HG02970 (cell line): ENCODE data around the gene COQ3.
A peak's percentile ranks its signal among the peaks of the same experiment; 100 is the strongest.

Experiments
- ATAC-seq: cut with Tn5 transposase; IDR thresholded peaks from one replicate; pipeline ENCODE4 v1.9.1; 2021; ENCODE audit warnings: mild to moderate bottlenecking, moderate library complexity, moderate number of reproducible peaks; ENCODE audit not compliant: unreplicated experiment, low FRiP score

Gene COQ3

DNA sequence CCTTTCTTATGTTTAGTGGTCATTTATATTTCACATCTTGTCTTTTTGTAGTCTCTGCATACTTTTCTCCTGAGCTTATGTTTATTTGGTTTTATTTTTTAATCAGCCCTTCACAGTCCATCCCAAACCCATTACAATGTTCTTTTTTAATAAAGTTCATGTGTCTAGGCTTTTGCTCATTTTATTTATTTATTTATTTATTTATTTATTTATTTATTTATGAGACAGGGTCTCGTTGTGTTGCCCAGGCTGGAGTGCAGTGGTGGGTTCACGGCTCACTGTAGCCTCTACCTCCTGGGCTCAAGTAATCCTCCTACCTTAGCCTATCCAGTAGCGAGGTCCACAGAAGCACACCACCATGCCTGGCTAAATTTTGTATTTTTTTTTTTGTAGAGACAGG lies 3.1 kb downstream of the COQ3 start:
- no peak for ATAC-seq

- ATAC-seq = no peak
These were observed 9.5 kb downstream of the COQ3 start for GRCh38 chr6:99384507-99384906.

GRCh38 chr6:99378636-99379035 lies 15.4 kb downstream of the COQ3 start:
- ATAC-seq = no peak

- no peak for ATAC-seq
These were observed 24.5 kb downstream of the COQ3 start for GRCh38 chr6:99369533-99369932.

GRCh38 chr6:99366852-99367251 lies 27.1 kb downstream of the COQ3 start:
- ATAC-seq = no peak

- ATAC-seq = peak; percentile 75
These were observed 30.0 kb downstream of the COQ3 start for GRCh38 chr6:99364026-99364425.

DNA sequence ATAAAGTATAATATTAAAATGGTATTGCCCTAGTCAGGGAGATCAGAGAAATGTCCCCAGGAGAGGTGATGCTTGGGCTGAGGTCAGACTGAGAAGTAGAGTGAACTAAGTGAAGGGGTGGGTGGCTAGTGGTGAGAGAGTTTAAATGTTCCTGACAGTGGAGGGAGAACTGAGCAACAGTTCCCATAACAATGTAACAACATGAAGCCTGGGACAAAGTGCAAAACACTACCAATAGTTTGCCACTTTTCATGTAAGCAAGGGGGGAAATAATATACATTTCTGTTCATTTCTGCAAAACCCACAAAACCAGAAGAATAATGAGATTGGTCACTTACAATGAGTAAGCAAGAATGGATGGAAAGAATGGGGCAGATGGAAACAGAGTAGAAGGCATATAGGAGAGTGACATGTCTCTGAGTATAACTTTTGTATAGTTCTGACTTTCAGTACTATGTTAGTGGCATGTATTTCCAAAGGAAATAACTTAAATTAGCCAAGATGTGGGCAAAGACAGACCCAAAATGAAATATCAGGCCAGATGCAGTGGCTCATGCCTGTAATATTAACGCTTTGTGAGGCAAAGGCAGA lies 31.2 kb downstream of the COQ3 start:
- no peak for ATAC-seq

GRCh38 chr6:99359800-99360199 lies 34.2 kb downstream of the COQ3 start:
- no peak for ATAC-seq

- ATAC-seq = no peak
These were observed 37.4 kb downstream of the COQ3 start for GRCh38 chr6:99356641-99357040.

GRCh38 chr6:99354983-99355382 lies 39.0 kb downstream of the COQ3 start:
- no peak for ATAC-seq

GRCh38 chr6:99353126-99353525 lies 40.9 kb downstream of the COQ3 start:
- no peak for ATAC-seq

DNA sequence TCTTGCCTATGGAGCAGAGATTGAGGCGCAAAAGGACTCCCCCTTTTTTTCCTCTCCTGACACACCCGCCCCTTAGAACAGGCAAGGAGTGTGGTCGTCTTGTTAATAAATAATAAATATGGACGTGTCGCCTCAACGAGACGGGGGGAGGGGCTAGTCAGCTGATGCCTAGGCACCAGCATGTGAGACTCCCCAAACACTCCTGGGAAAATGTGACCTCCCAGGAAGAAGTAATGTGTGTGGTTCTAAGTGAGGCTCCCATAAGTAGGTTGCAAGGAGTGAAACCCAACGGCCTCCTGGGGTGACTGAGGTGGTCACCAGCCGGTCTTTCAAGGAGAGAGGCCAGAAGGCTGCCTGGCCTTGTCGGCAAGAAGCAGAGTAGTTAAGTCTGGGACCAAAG lies 43.4 kb downstream of the COQ3 start:
- ATAC-seq = no peak

DNA sequence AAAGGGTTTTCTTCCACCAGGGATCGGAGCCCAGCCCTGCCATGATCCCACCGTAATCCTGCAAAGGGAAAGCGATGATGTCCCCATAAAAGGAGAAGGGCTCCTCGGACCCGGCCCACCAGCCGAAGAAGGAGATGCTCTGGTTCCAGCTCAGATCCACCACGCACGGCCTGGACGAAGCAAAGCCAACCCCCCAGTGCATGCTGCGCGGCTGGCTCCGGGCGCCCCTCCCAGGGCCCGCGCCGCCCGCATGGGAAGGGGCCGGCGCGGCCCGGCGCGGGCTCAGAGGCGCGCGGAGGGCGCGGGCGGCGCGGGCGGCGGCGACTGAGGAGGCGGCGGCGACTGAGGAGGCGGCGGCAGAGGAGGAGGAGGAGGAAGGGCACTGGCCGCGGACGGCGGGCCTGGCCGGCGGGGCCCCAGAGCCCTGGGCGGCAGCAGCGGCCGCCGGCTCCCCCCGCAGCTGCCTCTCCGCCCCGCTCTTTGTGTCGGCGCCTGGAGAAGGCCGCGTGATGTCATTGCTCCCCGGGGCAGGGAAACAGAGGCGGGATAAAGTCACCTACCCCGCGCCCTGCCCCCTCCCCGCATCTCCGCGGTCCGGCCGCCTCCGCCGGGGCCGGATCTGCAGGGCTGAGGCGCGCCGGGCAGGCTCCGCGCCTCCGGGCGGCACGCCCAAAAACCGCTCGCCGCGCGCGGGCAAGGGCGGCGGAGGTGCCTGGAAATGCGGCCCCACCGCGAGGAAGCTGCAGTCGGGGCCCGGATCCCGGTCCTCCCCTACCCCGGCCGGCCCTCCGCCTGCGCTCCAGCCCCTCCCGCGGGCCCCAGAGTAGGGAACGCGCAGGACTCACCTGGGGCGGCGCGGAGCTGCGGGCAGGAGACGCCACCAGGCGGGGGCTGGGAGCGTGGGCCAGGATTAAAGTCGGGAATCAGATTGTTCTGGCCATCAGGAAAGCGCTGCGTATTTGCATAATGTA lies 44.5 kb downstream of the COQ3 start, which contains the start of gene FAXC:
FAXC (minus strand) TSS at position 504 of the 971 bp plus-strand sequence; CDS start at position 202, 302 bp downstream.
- no peak for ATAC-seq

GRCh38 chr6:99348288-99349170 lies 45.5 kb downstream of the COQ3 start:
- no peak for ATAC-seq

DNA sequence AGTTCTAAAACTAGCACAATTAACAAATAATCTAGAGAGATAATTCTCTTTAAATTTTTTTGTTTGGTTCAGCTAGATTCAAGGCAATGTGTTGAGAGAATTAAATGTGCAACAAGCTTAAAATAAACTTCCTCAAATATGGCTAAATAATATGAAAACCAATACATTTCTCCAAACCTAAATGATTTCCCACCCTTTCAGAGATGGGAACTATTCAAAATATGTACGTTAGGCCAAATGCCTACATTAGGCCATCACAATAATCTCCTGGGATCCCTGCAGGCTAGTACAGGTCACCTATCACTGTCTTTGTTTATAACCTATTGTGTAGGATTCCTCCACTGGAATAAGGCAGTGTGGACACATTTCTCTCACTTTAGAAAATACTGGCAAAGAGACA lies 46.2 kb downstream of the COQ3 start:
- ATAC-seq = no peak

DNA sequence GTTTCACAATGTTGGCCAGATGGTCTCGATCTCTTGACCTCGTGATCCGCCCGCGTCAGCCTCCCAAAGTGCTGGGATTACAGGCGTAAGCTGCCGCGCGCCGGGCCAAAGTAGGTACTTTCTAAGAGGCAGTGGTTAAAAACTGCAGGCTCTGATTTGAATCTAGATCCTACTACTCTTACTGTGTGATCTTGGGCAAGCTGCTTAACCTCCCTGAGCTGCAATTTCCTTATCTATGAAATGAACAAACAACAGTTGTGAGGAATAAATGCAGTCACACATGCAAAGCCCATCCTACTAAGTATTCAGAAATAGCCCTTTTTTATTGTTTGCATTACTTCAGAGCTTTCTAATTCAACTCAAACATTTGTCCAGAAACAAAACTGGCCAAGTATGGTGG lies 47.4 kb downstream of the COQ3 start:
- ATAC-seq = no peak

DNA sequence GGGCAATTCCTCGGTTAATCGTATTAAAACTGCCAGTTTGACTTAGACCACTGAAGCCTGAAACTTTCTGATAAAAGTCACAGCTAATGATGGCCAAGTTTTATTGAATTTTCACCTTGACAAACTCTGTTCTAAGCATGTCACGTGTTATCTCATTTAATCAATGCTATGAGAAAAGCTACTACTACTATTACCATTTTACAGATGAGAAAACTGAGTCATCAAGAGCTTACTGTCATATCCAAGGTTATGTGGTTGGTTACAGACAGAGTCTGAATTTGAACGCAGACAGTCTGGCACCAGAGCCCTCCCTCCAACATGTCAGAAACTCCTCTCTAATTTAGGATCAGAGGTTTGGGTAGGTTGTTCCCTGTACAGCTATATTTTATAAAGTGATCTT lies 48.8 kb downstream of the COQ3 start:
- no peak for ATAC-seq

- ATAC-seq = no peak
These were observed 49.7 kb downstream of the COQ3 start for GRCh38 chr6:99344289-99344688.

- ATAC-seq = no peak
These were observed 52.0 kb downstream of the COQ3 start for GRCh38 chr6:99341862-99342455.

- no peak for ATAC-seq
These were observed 55.8 kb downstream of the COQ3 start for GRCh38 chr6:99338188-99338587.
